Measurements from ENCODE around the gene FZD4.

The FZD4 gene

GRCh38 chr11:86969258-86969657, 14.1 kb upstream of the FZD4 start:
- no peak for TF ChIP-seq USF1 (IDR thresholded peaks at IDR 0.05)
- no peak for TF ChIP-seq NFIC (IDR thresholded peaks at IDR 0.05)
- no peak for TF ChIP-seq CEBPB (IDR thresholded peaks at IDR 0.05)
- no peak for TF ChIP-seq TAF1 (IDR thresholded peaks at IDR 0.05; ENCODE audit: low read depth)
- no peak for TF ChIP-seq FOXM1 (IDR thresholded peaks at IDR 0.05; ENCODE audit: borderline replicate concordance, low read depth)
- TF ChIP-seq TEAD4 (IDR thresholded peaks at IDR 0.05) = no peak
- no peak for TF ChIP-seq RAD21 (IDR thresholded peaks at IDR 0.05; ENCODE audit: low read depth)
- TF ChIP-seq ZBTB7A (IDR thresholded peaks at IDR 0.05; ENCODE audit: low read depth) = no peak
- TF ChIP-seq MAX (IDR thresholded peaks at IDR 0.05) = no peak
- TF ChIP-seq, protein P1, sequence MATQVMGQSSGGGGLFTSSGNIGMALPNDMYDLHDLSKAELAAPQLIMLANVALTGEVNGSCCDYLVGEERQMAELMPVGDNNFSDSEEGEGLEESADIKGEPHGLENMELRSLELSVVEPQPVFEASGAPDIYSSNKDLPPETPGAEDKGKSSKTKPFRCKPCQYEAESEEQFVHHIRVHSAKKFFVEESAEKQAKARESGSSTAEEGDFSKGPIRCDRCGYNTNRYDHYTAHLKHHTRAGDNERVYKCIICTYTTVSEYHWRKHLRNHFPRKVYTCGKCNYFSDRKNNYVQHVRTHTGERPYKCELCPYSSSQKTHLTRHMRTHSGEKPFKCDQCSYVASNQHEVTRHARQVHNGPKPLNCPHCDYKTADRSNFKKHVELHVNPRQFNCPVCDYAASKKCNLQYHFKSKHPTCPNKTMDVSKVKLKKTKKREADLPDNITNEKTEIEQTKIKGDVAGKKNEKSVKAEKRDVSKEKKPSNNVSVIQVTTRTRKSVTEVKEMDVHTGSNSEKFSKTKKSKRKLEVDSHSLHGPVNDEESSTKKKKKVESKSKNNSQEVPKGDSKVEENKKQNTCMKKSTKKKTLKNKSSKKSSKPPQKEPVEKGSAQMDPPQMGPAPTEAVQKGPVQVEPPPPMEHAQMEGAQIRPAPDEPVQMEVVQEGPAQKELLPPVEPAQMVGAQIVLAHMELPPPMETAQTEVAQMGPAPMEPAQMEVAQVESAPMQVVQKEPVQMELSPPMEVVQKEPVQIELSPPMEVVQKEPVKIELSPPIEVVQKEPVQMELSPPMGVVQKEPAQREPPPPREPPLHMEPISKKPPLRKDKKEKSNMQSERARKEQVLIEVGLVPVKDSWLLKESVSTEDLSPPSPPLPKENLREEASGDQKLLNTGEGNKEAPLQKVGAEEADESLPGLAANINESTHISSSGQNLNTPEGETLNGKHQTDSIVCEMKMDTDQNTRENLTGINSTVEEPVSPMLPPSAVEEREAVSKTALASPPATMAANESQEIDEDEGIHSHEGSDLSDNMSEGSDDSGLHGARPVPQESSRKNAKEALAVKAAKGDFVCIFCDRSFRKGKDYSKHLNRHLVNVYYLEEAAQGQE (IDR thresholded peaks at IDR 0.05; ENCODE audit: low read depth) = no peak
- TF ChIP-seq EP300 (IDR thresholded peaks at IDR 0.05; ENCODE audit: borderline replicate concordance) = no peak
- TF ChIP-seq TCF12 (IDR thresholded peaks at IDR 0.05; ENCODE audit: low read depth) = no peak
- TF ChIP-seq EGR1 (IDR thresholded peaks at IDR 0.05) = no peak
- no peak for TF ChIP-seq YY1 (IDR thresholded peaks at IDR 0.05; ENCODE audit: low read depth)
- TF ChIP-seq CREB1 (IDR thresholded peaks at IDR 0.05; ENCODE audit: low read depth) = no peak

DNA sequence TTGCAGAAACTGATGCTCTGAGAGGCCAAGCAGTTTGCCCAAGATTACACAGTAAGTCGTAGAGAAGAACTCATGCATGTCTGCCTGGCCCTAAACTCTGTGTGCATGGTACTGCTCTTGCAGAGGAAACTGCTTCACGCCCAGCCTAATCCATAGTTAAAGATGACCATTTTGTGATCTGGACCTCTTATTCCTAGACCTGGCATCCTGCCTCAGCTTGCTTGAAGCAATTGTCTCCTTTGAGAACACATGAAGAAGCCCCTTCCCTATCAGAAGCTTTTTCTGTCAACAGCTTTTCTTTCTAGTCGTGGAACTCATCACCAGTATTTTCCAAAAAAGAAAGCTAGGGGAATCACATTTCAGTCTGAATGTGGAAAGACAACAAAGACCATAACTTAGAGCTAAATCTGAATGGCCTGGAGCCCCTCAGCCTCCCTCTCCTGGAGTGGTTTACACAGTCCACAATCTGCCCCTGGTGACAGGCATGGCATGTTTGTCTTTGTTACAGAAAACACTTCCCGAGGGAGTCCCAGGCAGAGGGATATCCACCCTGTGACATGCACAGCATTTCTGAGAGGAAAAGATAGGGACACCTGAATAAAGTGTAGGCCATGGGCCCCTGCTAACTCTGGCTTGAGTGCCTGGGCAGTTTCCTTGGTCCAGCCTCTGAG, 2.9 kb upstream of the FZD4 start:
- TF ChIP-seq ZBTB7A (IDR thresholded peaks at IDR 0.05; ENCODE audit: low read depth) (no peak), NFIC (IDR thresholded peaks at IDR 0.05) (no peak)

DNA sequence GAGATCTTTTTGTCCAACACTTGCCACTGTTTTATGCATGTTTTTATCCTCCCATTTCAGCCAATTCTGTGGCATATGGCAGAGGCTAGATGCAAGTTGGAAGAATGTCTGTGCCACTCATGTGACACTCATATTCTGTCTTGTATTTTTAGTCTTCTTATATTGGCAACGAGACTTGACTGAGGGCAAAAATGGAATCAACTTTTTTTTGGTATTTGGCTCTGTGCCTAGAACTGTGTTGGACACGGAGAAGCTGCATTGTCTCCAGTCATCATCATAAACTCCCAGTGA, 1.7 kb upstream of the FZD4 start:
- TF ChIP-seq TEAD4 (IDR thresholded peaks at IDR 0.05) = no peak
- TF ChIP-seq NFIC (IDR thresholded peaks at IDR 0.05) = no peak
- TF ChIP-seq TAF1 (IDR thresholded peaks at IDR 0.05; ENCODE audit: low read depth) = no peak
- TF ChIP-seq RAD21 (IDR thresholded peaks at IDR 0.05; ENCODE audit: low read depth) = no peak

DNA sequence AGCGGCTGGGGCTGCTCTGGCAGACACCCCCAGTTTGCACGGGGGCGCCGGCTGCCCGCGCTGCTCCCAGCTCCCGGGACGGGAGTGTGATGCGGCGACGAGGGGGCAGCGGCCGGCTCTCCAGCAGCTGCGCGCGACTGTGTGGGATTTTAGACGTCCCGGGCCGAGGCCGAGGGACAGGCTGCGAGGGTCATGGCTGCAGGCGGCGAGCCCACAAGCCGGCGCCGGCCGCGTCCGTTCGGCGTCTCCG, 159 bp downstream of the FZD4 start:
- TF ChIP-seq RAD21 (IDR thresholded peaks at IDR 0.05; ENCODE audit: low read depth) (no peak), EP300 (IDR thresholded peaks at IDR 0.05; ENCODE audit: borderline replicate concordance) (0 out of 2 replicates have a peak, but pooled peaks have one; percentile 6), CREB1 (IDR thresholded peaks at IDR 0.05; ENCODE audit: low read depth) (no peak), YY1 (IDR thresholded peaks at IDR 0.05; ENCODE audit: low read depth) (no peak), CEBPB (IDR thresholded peaks at IDR 0.05) (no peak)

DNA sequence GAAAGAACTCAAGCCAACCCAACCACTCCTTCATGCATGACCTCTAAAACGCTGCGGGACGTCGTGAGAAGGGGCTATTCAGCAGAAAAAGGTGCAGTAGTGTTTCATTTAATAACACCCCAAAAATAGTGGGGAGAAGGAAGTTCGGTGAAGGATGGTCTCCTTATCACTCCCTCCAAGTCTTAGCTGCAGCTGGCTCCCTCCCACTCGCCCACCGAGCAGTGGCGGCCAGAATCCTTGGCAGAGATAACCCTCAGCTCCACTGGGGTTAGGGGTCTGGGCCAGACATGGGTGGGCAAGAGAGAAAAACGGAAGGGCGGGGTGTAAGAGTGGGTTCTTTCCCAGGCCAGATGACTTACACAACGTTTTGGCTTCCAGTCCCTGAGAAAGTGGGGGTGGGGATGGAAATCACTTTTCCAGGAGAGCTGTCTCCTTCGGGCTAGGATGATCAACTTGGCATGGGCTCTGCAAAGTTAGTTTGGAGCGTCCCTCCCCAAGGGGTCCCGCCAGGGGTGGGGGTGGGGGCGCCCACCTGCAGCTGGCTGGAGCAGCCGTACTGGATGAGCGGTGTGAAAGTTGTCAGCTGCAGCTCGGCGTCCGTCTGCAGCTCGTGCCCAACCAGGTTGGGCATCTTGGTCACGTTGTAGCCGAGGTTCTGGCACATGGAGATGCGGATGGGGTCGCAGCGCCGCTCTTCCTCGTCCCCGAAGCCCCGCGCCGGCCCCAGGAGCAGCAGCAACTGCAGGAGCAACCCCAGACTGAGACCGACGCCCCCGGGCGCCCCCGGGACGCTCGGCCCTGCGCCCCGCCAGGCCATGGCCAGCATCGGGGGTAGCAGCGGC, 705 bp downstream of the FZD4 start:
- no peak for TF ChIP-seq CEBPB (IDR thresholded peaks at IDR 0.05)
- no peak for TF ChIP-seq TAF1 (IDR thresholded peaks at IDR 0.05; ENCODE audit: low read depth)
- peak; percentile 20; the same call in 1 of the 2 replicates for TF ChIP-seq USF1 (IDR thresholded peaks at IDR 0.05)
- TF ChIP-seq EP300 (IDR thresholded peaks at IDR 0.05; ENCODE audit: borderline replicate concordance) = 0 out of 2 replicates have a peak, but pooled peaks have one; percentile 31
- peak; percentile 92 for TF ChIP-seq MAX (IDR thresholded peaks at IDR 0.05)

DNA sequence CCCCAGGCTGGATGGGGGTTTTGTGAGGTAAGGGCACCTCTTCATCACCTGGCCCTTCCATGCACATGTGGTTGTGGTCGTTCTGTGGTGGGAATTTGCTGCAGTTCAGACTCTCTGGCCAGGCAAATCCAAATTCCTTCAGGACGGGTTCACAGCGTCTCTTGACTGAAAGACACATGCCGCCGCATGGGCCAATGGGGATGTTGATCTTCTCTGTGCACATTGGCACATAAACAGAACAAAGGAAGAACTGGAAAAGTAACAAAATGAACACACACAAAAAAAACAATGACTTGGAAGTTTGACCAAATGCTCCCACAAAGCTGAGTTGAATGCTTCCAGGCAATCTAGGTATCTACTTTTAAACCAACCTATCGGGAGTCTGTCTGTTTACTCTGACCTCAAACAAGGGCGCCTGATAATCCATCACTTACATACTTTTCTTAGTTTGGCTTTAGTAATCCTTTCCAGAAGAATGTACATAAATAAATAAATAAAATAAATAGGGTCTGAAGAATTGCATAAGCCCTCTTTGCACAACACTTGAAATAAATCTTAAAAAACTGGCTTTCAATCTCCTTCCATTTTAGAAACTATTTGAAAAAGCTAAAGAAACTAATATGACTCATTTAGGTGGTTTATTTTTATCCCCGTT, 2.8 kb downstream of the FZD4 start:
- TF ChIP-seq TEAD4 (IDR thresholded peaks at IDR 0.05) (no peak), MAX (IDR thresholded peaks at IDR 0.05) (no peak), EGR1 (IDR thresholded peaks at IDR 0.05) (no peak), TAF1 (IDR thresholded peaks at IDR 0.05; ENCODE audit: low read depth) (no peak), YY1 (IDR thresholded peaks at IDR 0.05; ENCODE audit: low read depth) (no peak), FOXM1 (IDR thresholded peaks at IDR 0.05; ENCODE audit: borderline replicate concordance, low read depth) (no peak), USF1 (IDR thresholded peaks at IDR 0.05) (no peak), RAD21 (IDR thresholded peaks at IDR 0.05; ENCODE audit: low read depth) (no peak), NFIC (IDR thresholded peaks at IDR 0.05) (no peak), ZBTB7A (IDR thresholded peaks at IDR 0.05; ENCODE audit: low read depth) (no peak), TCF12 (IDR thresholded peaks at IDR 0.05; ENCODE audit: low read depth) (no peak), EP300 (IDR thresholded peaks at IDR 0.05; ENCODE audit: borderline replicate concordance) (no peak), CEBPB (IDR thresholded peaks at IDR 0.05) (no peak)
- TF ChIP-seq, protein P1 (IDR thresholded peaks at IDR 0.05; ENCODE audit: low read depth) = no peak

Data from Ishikawa (cell line).